ENCODE measurements around the gene TMOD1. TPM values are rescaled to one million over a fixed set of nuclear protein-coding genes. Genes with fewer than 3 reads are reported as not detected.
"Not testable (repeated sequence)": the region's sequence is repeated elsewhere in the genome, so short reads cannot be mapped to it uniquely, and the experiment has no call there.

The TMOD1 gene
- total RNA-seq, 1 experiment from 2014 or later: 3.0 TPM

GRCh38 chr9:97594381-97594921, 93.0 kb downstream of the TMOD1 start:
- in situ Hi-C loops (cut with HindIII; ENCODE audit: low pct_unique_long_range_greater_than_20kb, low sequenced_read_pairs): no loop called here
- DNase-seq (ENCODE audit: low read depth, low spot score): no peak

- no peak for DNase-seq (ENCODE audit: low read depth, low spot score)
- in situ Hi-C loops (cut with HindIII; ENCODE audit: low pct_unique_long_range_greater_than_20kb, low sequenced_read_pairs): no loop called here
Observed at GRCh38 chr9:97596906-97597305, 95.4 kb downstream of the TMOD1 start.

DNA sequence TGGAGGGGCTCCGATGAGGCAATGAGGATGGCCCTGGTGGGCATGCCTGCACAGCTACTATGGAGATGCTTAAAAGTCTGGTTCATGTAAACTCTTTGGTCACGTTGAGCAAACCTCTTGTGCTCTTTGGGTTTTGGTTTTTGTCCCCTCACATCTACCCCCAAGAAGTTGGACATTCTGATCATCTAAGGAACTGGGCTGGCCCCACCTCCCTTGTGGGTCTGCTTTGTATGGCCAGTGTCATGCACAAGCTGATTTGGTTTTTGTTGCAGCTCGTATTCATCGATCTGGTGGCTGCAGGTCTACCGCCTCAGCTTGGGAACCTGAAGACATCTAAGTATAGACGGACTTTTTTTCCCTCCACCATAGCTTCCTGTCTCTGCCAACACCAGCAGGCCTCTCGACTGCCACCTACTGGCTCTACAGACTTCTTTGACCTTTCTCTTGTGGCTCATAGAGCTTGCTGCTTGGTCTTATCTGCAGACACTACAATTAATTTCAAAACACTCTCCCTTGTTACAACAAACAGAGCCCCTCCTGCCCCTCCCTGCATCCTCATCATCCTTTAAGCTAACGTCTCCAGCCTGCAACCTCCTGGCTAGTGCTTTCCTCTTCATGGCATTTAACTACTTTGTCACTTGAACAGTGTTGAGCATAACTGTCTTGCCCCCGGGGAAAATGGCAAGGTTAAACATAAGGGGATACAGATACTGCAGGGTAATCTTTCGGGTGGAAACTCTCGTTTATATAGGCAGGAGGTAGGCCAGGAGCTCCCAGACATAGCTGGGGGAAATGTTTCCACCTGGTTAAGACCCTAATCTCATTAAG, 97.2 kb downstream of the TMOD1 start:
- peak; percentile 90 for DNase-seq (ENCODE audit: low read depth, low spot score)
- in situ Hi-C loops (cut with HindIII; ENCODE audit: low pct_unique_long_range_greater_than_20kb, low sequenced_read_pairs): no loop called here

DNA sequence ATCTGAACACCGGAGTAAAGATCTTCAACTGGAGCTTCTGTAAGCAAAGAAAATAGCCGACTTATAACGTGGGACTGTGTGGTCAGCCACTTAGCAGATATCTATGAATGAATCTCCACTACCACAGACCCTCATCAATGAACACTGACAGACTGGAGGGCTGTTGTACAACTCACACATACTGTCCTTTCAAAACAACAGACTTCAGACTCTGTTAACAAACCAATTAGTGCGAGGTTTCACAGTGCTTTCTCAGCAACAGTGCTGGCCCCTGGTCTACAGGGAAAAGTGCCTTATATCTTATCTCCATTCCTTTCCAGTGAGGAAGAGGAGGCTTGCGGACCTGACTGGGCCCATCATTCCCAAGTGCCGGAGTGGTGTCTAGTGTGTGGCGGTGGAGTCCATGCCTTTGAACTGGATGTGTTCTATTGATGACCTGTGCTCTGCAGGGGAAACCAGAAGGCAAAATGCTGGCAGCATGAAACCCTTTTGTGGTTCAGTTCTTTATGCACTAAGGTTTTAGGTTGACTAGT, 97.9 kb downstream of the TMOD1 start:
- in situ Hi-C loops (cut with HindIII; ENCODE audit: low pct_unique_long_range_greater_than_20kb, low sequenced_read_pairs): no loop called here
- DNase-seq (ENCODE audit: low read depth, low spot score): no peak

GRCh38 chr9:97600531-97601227, 99.2 kb downstream of the TMOD1 start:
- in situ Hi-C loops (cut with HindIII; ENCODE audit: low pct_unique_long_range_greater_than_20kb, low sequenced_read_pairs): loop anchor here (25.0 kb wide), 1 partner anchor 738 kb away; the partner anchor contains the start of gene ZNF782
- DNase-seq (ENCODE audit: low read depth, low spot score): no peak

DNA sequence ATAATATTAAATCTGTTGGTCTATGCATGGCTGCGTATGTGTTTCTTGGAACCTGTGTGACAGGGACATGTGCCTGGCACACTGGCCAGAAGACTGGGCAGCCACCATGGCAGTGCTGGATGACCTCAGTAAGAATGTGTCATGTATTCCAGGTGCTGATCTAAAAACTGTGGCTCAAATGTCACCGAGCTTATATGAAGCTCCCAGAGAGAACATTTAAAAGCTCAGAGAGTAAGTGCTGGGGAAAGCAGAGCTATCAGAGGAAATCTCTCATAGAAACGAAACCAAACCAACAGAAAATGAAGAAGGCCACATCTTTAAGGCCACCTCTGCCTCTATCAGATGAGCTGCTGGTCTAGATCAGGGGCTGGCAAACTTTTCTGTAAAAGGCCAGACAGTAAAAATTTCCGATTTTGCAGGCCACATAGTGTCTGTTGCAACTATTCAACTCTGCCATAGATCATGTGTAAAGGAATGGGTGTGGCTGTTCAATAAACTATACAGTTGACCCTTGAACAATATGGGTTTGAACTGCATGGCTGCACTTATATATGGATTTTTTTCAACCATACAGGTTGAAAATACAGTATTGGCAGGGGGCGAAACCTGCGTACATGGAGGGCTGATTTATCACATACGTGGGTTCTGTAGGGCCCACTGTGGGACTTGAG, 99.9 kb downstream of the TMOD1 start:
- DNase-seq (ENCODE audit: low read depth, low spot score): no peak
- in situ Hi-C loops (cut with HindIII; ENCODE audit: low pct_unique_long_range_greater_than_20kb, low sequenced_read_pairs): loop anchor here (25.0 kb wide), 1 partner anchor 739 kb away; the partner anchor contains the start of gene ZNF782

GRCh38 chr9:97602430-97602829, 101.0 kb downstream of the TMOD1 start:
- in situ Hi-C loops (cut with HindIII; ENCODE audit: low pct_unique_long_range_greater_than_20kb, low sequenced_read_pairs): loop anchor here (25.0 kb wide), 1 partner anchor 740 kb away; the partner anchor contains the start of gene ZNF782
- DNase-seq (ENCODE audit: low read depth, low spot score): no peak

GRCh38 chr9:97604901-97605645, 103.6 kb downstream of the TMOD1 start:
- in situ Hi-C loops (cut with HindIII; ENCODE audit: low pct_unique_long_range_greater_than_20kb, low sequenced_read_pairs): loop anchor here (25.0 kb wide), 1 partner anchor 743 kb away; the partner anchor contains the start of gene ZNF782
- DNase-seq (ENCODE audit: low read depth, low spot score): no peak

- in situ Hi-C loops (cut with HindIII; ENCODE audit: low pct_unique_long_range_greater_than_20kb, low sequenced_read_pairs): loop anchor here (25.0 kb wide), 1 partner anchor 753 kb away; the partner anchor contains the start of gene ZNF782
Observed at GRCh38 chr9:97615439-97616072, 114.1 kb downstream of the TMOD1 start.

DNA sequence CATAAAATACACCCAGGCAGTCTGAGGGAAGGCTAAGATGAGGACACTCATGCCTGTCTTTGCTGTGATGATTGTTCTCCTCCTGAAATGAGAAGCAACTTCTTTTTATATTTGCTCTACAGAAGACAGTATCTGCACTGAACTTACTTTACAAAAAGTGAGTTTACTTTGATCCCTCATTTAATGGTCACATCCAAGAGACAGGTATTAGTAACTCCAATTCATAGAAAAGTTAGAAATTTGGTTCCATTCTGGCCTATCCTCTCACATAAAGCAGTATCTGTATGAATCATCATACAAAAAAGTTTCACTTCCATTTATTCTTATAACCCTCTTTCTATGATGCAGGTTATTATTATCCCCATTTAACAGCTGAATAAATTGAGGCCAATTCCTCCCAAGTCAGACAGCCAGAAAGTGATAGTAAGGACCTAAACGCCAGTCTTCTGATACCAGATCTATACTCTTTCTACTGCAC, 116.5 kb downstream of the TMOD1 start:
- in situ Hi-C loops (cut with HindIII; ENCODE audit: low pct_unique_long_range_greater_than_20kb, low sequenced_read_pairs): loop anchor here (25.0 kb wide), 1 partner anchor 756 kb away; the partner anchor contains the start of gene ZNF782
- DNase-seq (ENCODE audit: low read depth, low spot score): no peak

More at GRCh38 chr9:97615439-97616072, 114.1 kb downstream of the TMOD1 start:
- peak; percentile 77 for DNase-seq (ENCODE audit: low read depth, low spot score)

GRCh38 chr9:97620063-97620462, 118.6 kb downstream of the TMOD1 start:
- DNase-seq (ENCODE audit: low read depth, low spot score): not testable (repeated sequence)
- in situ Hi-C loops (cut with HindIII; ENCODE audit: low pct_unique_long_range_greater_than_20kb, low sequenced_read_pairs): loop anchor here (25.0 kb wide), 1 partner anchor 758 kb away; the partner anchor contains the start of gene ZNF782

DNA sequence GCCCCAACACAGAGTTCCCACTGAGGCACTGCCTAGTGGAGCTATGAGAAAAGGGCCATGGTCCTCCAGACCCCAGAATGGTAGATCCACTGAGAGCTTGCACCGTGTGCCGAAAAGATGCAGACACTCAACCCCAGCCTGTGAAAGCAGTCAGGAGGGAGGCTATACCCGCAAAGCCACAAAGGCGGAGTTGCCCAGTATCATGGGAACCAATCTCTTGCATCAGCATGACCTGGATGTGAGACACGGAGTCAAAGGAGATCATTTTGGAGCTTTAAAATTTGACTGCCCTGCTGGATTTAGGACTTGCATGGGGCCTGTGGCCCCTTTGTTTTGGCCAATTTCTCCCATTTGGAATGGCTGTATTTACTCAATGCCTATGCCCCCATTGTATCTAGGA, 121.0 kb downstream of the TMOD1 start:
- in situ Hi-C loops (cut with HindIII; ENCODE audit: low pct_unique_long_range_greater_than_20kb, low sequenced_read_pairs): loop anchor here (25.0 kb wide), 1 partner anchor 760 kb away; the partner anchor contains the start of gene ZNF782
- not testable (repeated sequence) for DNase-seq (ENCODE audit: low read depth, low spot score)

DNA sequence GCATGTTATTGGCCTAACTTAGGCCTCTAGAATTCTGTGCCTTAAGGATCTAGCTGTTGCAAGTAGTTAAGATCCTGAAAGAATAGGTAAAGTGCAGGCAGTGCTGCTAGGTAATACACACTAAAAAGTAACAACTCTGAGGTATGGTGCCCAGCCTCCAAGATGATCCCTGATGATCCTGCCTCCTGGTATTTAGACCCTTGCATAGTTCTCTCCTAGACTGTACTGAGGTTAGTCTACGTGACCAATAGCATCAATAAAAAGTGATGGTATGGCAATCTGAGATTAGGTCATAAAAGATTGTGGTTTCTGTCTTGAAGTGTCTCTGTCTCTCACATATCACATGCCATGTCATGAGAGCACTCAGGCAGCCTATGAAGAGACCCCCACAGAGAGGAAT, 122.5 kb downstream of the TMOD1 start:
- in situ Hi-C loops (cut with HindIII; ENCODE audit: low pct_unique_long_range_greater_than_20kb, low sequenced_read_pairs): loop anchor here (25.0 kb wide), 1 partner anchor 762 kb away; the partner anchor contains the start of gene ZNF782
- no peak for DNase-seq (ENCODE audit: low read depth, low spot score)

- in situ Hi-C loops (cut with HindIII; ENCODE audit: low pct_unique_long_range_greater_than_20kb, low sequenced_read_pairs): loop anchor here (25.0 kb wide), 1 partner anchor 163 kb away; no protein-coding TSS in a partner anchor
- DNase-seq (ENCODE audit: low read depth, low spot score): no peak
Observed at GRCh38 chr9:97625620-97626019, 124.2 kb downstream of the TMOD1 start.

DNA sequence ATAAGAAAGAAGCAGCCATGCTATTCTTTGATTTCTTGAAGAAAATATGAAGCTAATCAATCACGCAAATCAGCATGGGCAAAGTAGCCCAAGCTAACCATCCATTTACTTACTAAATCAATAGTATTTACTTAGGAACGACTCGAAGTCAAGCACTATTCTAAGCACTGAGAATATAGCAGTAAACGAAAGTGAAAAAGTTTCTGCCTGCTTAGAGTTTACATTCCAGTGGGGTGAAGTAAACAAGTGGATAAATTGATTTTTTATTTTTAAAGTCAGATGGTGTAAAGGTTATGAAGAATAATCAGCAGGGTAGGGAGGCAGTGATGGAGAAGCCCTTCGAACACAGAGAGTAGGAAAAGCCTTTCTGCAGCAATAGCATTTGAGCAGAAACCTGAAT, 126.2 kb downstream of the TMOD1 start:
- no peak for DNase-seq (ENCODE audit: low read depth, low spot score)
- in situ Hi-C loops (cut with HindIII; ENCODE audit: low pct_unique_long_range_greater_than_20kb, low sequenced_read_pairs): loop anchor here (25.0 kb wide), 1 partner anchor 165 kb away; no protein-coding TSS in a partner anchor

GRCh38 chr9:97628668-97629067, 127.2 kb downstream of the TMOD1 start:
- in situ Hi-C loops (cut with HindIII; ENCODE audit: low pct_unique_long_range_greater_than_20kb, low sequenced_read_pairs): loop anchor here (25.0 kb wide), 1 partner anchor 166 kb away; no protein-coding TSS in a partner anchor
- no peak for DNase-seq (ENCODE audit: low read depth, low spot score)
